IMR-90 (cell line): ENCODE results near the gene TAC4. TPM values are rescaled to one million over a fixed set of nuclear protein-coding genes. Genes with fewer than 3 reads are reported as not detected.

ENCODE experiments used
- ATAC-seq: fragments of 200-7000 bp; cut with Tn5 transposase; 2 replicates; pipeline ENCODE4 v1.9.1; 2020; ENCODE audit warnings: low read depth, mild to moderate bottlenecking, moderate library complexity
- BruUV-seq: library from RNA; stranded (reverse); fragments of 400-500 nt; replicated peaks from 2 replicates; lab custom pipeline; 2021; lab: Mats Ljungman, UMichigan
- CTCF ChIA-PET: fragments of 300-600 bp; formaldehyde crosslinking; extraction: SDS; loops from one replicate; lab custom pipeline; 2021; ENCODE audit warnings: antibody characterized with exemption; lab: Yijun Ruan, JAX
- POLR2A ChIA-PET: fragments of 300-600 bp; sonication (Branson Sonifier 250); formaldehyde crosslinking; loops from one replicate; lab custom pipeline; 2022; ENCODE audit warnings: antibody characterized with exemption; ENCODE audit not compliant: unreplicated experiment; lab: Charles Lee
- DNase-seq: peaks from one replicate; pipeline ENCODE4 v3.0.0; 2013
- H2AFZ ChIP-seq: replicated peaks from 2 replicates; pipeline ENCODE3; 2013; ENCODE audit warnings: low read length, mild to moderate bottlenecking; ENCODE audit not compliant: poor library complexity
- H2AK5ac ChIP-seq: 2 replicates; pipeline ENCODE4 v1.6.1; 2013; ENCODE audit warnings: low read depth, low read length, inconsistent platforms
- H2AK9ac ChIP-seq: replicated peaks from 2 replicates; pipeline ENCODE3; 2013; ENCODE audit warnings: mild to moderate bottlenecking, low read depth, low read length, moderate library complexity; ENCODE audit not compliant: poor library complexity
- H2BK120ac ChIP-seq: 2 replicates; pipeline ENCODE4 v1.6.1; 2013; ENCODE audit warnings: low read depth, low read length, inconsistent platforms
- H2BK15ac ChIP-seq: 3 replicates; pipeline ENCODE4 v1.6.1; 2013; ENCODE audit warnings: low read depth, low read length, inconsistent platforms
- H2BK20ac ChIP-seq: 2 replicates; pipeline ENCODE4 v1.6.1; 2013; ENCODE audit warnings: low read depth, mild to moderate bottlenecking, inconsistent platforms, low read length, moderate library complexity
- H2BK5ac ChIP-seq: 2 replicates; pipeline ENCODE4 v1.6.1; 2013; ENCODE audit warnings: mild to moderate bottlenecking, low read depth, low read length, inconsistent platforms; ENCODE audit not compliant: poor library complexity, severe bottlenecking
- H3K14ac ChIP-seq: replicated peaks from 2 replicates; pipeline ENCODE4 v1.6.1; 2013; ENCODE audit warnings: low read depth, low read length, inconsistent platforms
- H3K18ac ChIP-seq: 2 replicates; pipeline ENCODE4 v1.6.1; 2013; ENCODE audit warnings: low read depth, low read length, control low read depth
- H3K23ac ChIP-seq: 2 replicates; pipeline ENCODE4 v1.6.1; 2013; ENCODE audit warnings: low read depth, low read length, inconsistent platforms
- H3K27ac ChIP-seq: 2 replicates; pipeline ENCODE4 v1.5.1; 2013; ENCODE audit warnings: mild to moderate bottlenecking, control low read depth, low read length; ENCODE audit not compliant: insufficient read depth
- H3K27me3 ChIP-seq: 2 replicates; pipeline ENCODE4 v1.6.1; 2013; ENCODE audit warnings: low read length; ENCODE audit not compliant: control insufficient read depth, insufficient read depth
- H3K36me3 ChIP-seq: 2 replicates; pipeline ENCODE4 v1.6.1; 2013; ENCODE audit warnings: low read length, mixed read lengths; ENCODE audit not compliant: control insufficient read depth, insufficient read depth
- H3K4ac ChIP-seq: 2 replicates; pipeline ENCODE4 v1.6.1; 2013; ENCODE audit warnings: low read depth, low read length, inconsistent platforms
- H3K4me1 ChIP-seq: 2 replicates; pipeline ENCODE4 v1.6.1; 2013; ENCODE audit warnings: low read length, mixed read lengths; ENCODE audit not compliant: control insufficient read depth, insufficient read depth
- H3K4me2 ChIP-seq: 2 replicates; pipeline ENCODE4 v1.6.1; 2013; ENCODE audit warnings: low read depth, mild to moderate bottlenecking, control low read depth, low read length, moderate library complexity
- H3K4me3 ChIP-seq: 2 replicates; pipeline ENCODE4 v1.5.1; 2013; ENCODE audit warnings: low read depth, mild to moderate bottlenecking, control low read depth, low read length, moderate library complexity; ENCODE audit not compliant: insufficient read depth
- H3K56ac ChIP-seq: 2 replicates; pipeline ENCODE4 v1.6.1; 2013; ENCODE audit warnings: low read length, inconsistent platforms; ENCODE audit not compliant: insufficient read depth; ENCODE audit errors: extremely low read depth
- H3K79me1 ChIP-seq, 2 experiments: 2 replicates each; pipeline ENCODE4 v1.6.1; 2013; ENCODE audit warnings: low read length in 2 of 2, inconsistent platforms in 1 of 2, low read depth in 1 of 2
- H3K9ac ChIP-seq: 2 replicates; pipeline ENCODE4 v1.6.1; 2013; ENCODE audit warnings: low read depth, low read length, control low read depth
- H3K9me1 ChIP-seq: 2 replicates; pipeline ENCODE4 v1.6.1; 2013; ENCODE audit warnings: low read length, inconsistent platforms; ENCODE audit not compliant: insufficient read depth
- H3K9me3 ChIP-seq: 2 replicates; pipeline ENCODE4 v1.6.1; 2013; ENCODE audit warnings: low read length; ENCODE audit not compliant: control insufficient read depth, insufficient read depth
- H4K20me1 ChIP-seq: 2 replicates; pipeline ENCODE4 v1.6.1; 2013; ENCODE audit warnings: low read length, inconsistent platforms; ENCODE audit not compliant: insufficient read depth
- H4K5ac ChIP-seq: 2 replicates; pipeline ENCODE4 v1.6.1; 2013; ENCODE audit warnings: mild to moderate bottlenecking, low read depth, low read length, control low read depth
- H4K8ac ChIP-seq, 2 experiments: 2 replicates each; pipeline ENCODE4 v1.6.1; 2013; ENCODE audit warnings: low read depth in 2 of 2, low read length in 2 of 2, control low read depth in 1 of 2, inconsistent platforms in 1 of 2
- H4K91ac ChIP-seq: 2 replicates; pipeline ENCODE4 v1.6.1; 2013; ENCODE audit warnings: low read depth, low read length, inconsistent platforms; ENCODE audit not compliant: insufficient read depth
- BHLHE40 ChIP-seq: fragments of 150-350 bp; IDR thresholded peaks from 2 replicates; pipeline ENCODE4 v1.6.1; 2016; ENCODE audit warnings: mild to moderate bottlenecking, low read depth, low read length
- CEBPB ChIP-seq: IDR thresholded peaks from 2 replicates; pipeline ENCODE4 v1.6.1; 2012; ENCODE audit warnings: low read depth, low read length, improper control_type of control experiment
- CHD1 ChIP-seq: IDR thresholded peaks from 2 replicates; pipeline ENCODE4 v1.6.1; 2012; ENCODE audit warnings: low read depth, low read length, improper control_type of control experiment
- CTCF ChIP-seq: conservative IDR thresholded peaks from 2 replicates; pipeline ENCODE4 v1.5.1; 2012; ENCODE audit warnings: mild to moderate bottlenecking, low read depth, low read length, improper control_type of control experiment
- ELK1 ChIP-seq: fragments of 150-350 bp; IDR thresholded peaks from 2 replicates; pipeline ENCODE4 v1.6.1; 2016; ENCODE audit warnings: low read depth, mild to moderate bottlenecking, low read length, moderate library complexity, borderline replicate concordance
- FOS ChIP-seq: fragments of 150-350 bp; IDR thresholded peaks from 2 replicates; pipeline ENCODE4 v1.6.1; 2016; ENCODE audit warnings: low read depth, low read length
- MXI1 ChIP-seq: IDR thresholded peaks from 2 replicates; pipeline ENCODE4 v1.6.1; 2012; ENCODE audit warnings: low read depth, mild to moderate bottlenecking, low read length, moderate library complexity, borderline replicate concordance
- NFE2L2 ChIP-seq: fragments of 150-350 bp; IDR thresholded peaks from 2 replicates; pipeline ENCODE4 v1.6.1; 2016; ENCODE audit warnings: low read depth, mild to moderate bottlenecking, low read length
- RCOR1 ChIP-seq: IDR thresholded peaks from 2 replicates; pipeline ENCODE4 v1.6.1; 2012; ENCODE audit warnings: mild to moderate bottlenecking, low read length, improper control_type of control experiment; ENCODE audit not compliant: insufficient replicate concordance
- RFX5 ChIP-seq: IDR thresholded peaks from 2 replicates; pipeline ENCODE4 v1.8.0; 2012; ENCODE audit warnings: low read depth, mild to moderate bottlenecking, low read length, moderate library complexity
- SMC3 ChIP-seq: fragments of 150-350 bp; IDR thresholded peaks from 2 replicates; pipeline ENCODE4 v1.6.1; 2016; ENCODE audit warnings: low read depth, mild to moderate bottlenecking, antibody characterized with exemption, low read length, moderate library complexity
- USF2 ChIP-seq: fragments of 150-350 bp; IDR thresholded peaks from 2 replicates; pipeline ENCODE4 v1.6.1; 2017; ENCODE audit warnings: mild to moderate bottlenecking, antibody characterized with exemption, low read length, low read depth
- WGBS, 2 experiments: methylation state at CpG; one replicate each; pipeline versions ENCODE4 v1.1.5 to v1.1.7; 2013; ENCODE audit warnings: missing lambda C conversion rate in 2 of 2; ENCODE audit not compliant: insufficient read length in 1 of 2; ENCODE audit errors: extremely low coverage in 2 of 2; 5-methylcytosine and 5-hydroxymethylcytosine counted together
- dilution Hi-C: fragments of 300-500 bp; cut with HindIII; formaldehyde crosslinking; loops from one replicate; pipeline ENCODE4 v1.14.3; 2018; ENCODE audit warnings: low sequenced_read_pairs; ENCODE audit not compliant: unreplicated experiment
- in situ Hi-C: fragments of 300-500 bp; cut with MboI; formaldehyde crosslinking; loops from 3 replicates; pipeline ENCODE4 v1.14.3; 2019; ENCODE audit warnings: low sequenced_read_pairs, inconsistent platforms, mixed read lengths
- intact Hi-C: fragments of 100-400 bp; cut with micrococcal nuclease; formaldehyde crosslinking; loops from 2 replicates; pipeline ENCODE4 v1.10.0; 2022
- polyA plus RNA-seq, 3 experiments: library from polyadenylated mRNA; depleted of rRNA; stranded (reverse); fragments of >200 nt; gene quantifications; 2 replicates each; pipeline ENCODE4 v1.2.3, GENCODE V29; 2012; ENCODE audit warnings: low replicate concordance in 1 of 3
- total RNA-seq: library from RNA; depleted of rRNA; stranded (reverse); fragments of >200 nt; gene quantifications from 2 replicates; pipeline ENCODE4 v1.2.3, GENCODE V29; 2012

The TAC4 gene
- total and polyA plus RNA-seq, 2 of the 4 experiments (the other 2 are of a cell fraction): not detected

- dilution Hi-C loops: no loop called here
- no CpG with 5 or more reads among the region's 10 CpGs for WGBS, 2 experiments
- no peak overlapping the region for H3K56ac ChIP-seq
These were observed 44.0 kb upstream of the TAC4 start for GRCh38 chr17:49891694-49892389.

More at GRCh38 chr17:49891694-49892389, 44.0 kb upstream of the TAC4 start:
- DNase-seq: no peak
- no peak overlapping the region for H2BK5ac ChIP-seq
- no peak for ATAC-seq
- ChIA-PET CTCF (no interaction called here), POLR2A (no interaction called here)
- H2AK5ac ChIP-seq: no peak overlapping the region
- H2AFZ ChIP-seq: no peak overlapping the region
- H4K5ac ChIP-seq: no peak overlapping the region
- H4K8ac ChIP-seq: no peak overlapping the region
- no peak overlapping the region for H2BK20ac ChIP-seq
- H3K9me1 ChIP-seq: no peaks in the 10 kb centered on the region
- no peak overlapping the region for H2AK9ac ChIP-seq
- H3K14ac ChIP-seq: no peak overlapping the region
- no peaks in the 10 kb centered on the region for H3K79me1 ChIP-seq
- H2BK120ac ChIP-seq: no peak overlapping the region
- H3K23ac ChIP-seq: no peak overlapping the region
- no peak overlapping the region for H3K4me2 ChIP-seq
- H3K27ac ChIP-seq: no peak overlapping the region
- no peaks in the 10 kb centered on the region for H3K4me1 ChIP-seq
- BruUV-seq: no TSS peak
- no peak overlapping the region for H3K4ac ChIP-seq
- TF ChIP-seq MXI1 (no peak), CEBPB (no peak), BHLHE40 (no peak), CHD1 (no peak), CTCF (no peak), RCOR1 (no peak), NFE2L2 (no peak), USF2 (no peak), SMC3 (no peak), FOS (no peak), ELK1 (no peak), RFX5 (no peak)
- peaks cover 89% of the 10 kb centered on the region for H3K27me3 ChIP-seq
- H3K18ac ChIP-seq: no peak overlapping the region
- 0 out of 2 replicates have a peak, but pooled peaks cover 5% of the 10 kb centered on the region for H3K9me3 ChIP-seq
- H3K4me3 ChIP-seq: no peak overlapping the region
- no peak overlapping the region for H2BK15ac ChIP-seq
- intact Hi-C loops (no loop called here), in situ Hi-C loops (loop anchor here (25.0 kb wide), 1 partner anchor 420 kb away; no protein-coding TSS in a partner anchor)
- H4K20me1 ChIP-seq: no peaks in the 10 kb centered on the region
- H3K36me3 ChIP-seq: no peaks in the 10 kb centered on the region
- H3K9ac ChIP-seq: no peak overlapping the region
- no peak overlapping the region for H4K91ac ChIP-seq
